ENCODE measurements around the gene GDA. TPM values are rescaled to one million over a fixed set of nuclear protein-coding genes. Genes with fewer than 3 reads are reported as not detected.

The GDA gene
- total RNA-seq, 1 experiment from 2014 or later: 3.6 TPM

DNA sequence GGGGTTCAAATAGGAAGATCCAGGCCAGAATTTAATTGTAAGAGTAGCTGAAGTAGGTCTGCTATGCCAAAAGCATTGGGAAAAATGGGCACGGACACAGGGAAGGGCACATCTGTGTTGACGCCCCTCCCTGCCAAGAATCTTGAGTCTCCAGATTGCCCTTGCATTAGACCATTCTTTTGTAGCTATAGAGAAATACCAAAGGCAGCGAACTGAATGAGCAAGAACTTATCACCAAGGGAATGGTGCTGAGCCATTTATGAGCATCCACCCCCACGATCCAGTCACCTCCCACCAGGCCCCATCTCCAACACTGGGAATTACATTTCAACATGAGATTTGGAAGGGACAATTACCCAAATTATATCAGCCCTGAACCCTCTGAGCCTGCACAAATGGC lies 18.0 kb upstream of the GDA start:
- Histone ChIP-seq H2BK5ac (ENCODE audit: insufficient read length, low read length) (no peak overlapping the region), H4K91ac (ENCODE audit: insufficient read length, low read depth, low read length) (no peak overlapping the region), H3K27ac (ENCODE audit: insufficient read length, low read depth, low read length) (no peak overlapping the region), H3K9me3 (ENCODE audit: control insufficient read depth, low read depth, low read length) (no peaks in the 10 kb centered on the region), H3K79me1 (ENCODE audit: insufficient read depth, low read depth, low read length, poor library complexity, severe bottlenecking) (no peaks in the 10 kb centered on the region), H3K4ac (ENCODE audit: low read depth, low read length) (no peak overlapping the region), H2AK5ac (ENCODE audit: insufficient read length, low read length) (no peak overlapping the region), H3K79me2 (ENCODE audit: insufficient read depth, low read length) (no peaks in the 10 kb centered on the region; the same call in 1 of the 2 replicates), H3T11ph (ENCODE audit: low read length) (no peak overlapping the region), H4K5ac (ENCODE audit: insufficient read length, low read depth, low read length) (no peak overlapping the region), H2AFZ (ENCODE audit: low read length) (no peak overlapping the region), H2BK120ac (ENCODE audit: low read depth, low read length, poor library complexity, severe bottlenecking) (no peak overlapping the region), H4K20me1 (ENCODE audit: control insufficient read depth, insufficient read depth, insufficient read length) (no peaks in the 10 kb centered on the region), H3K23me2 (ENCODE audit: insufficient read length, low read depth, low read length, poor library complexity, severe bottlenecking) (no peaks in the 10 kb centered on the region), H3K4me1 (ENCODE audit: insufficient read depth, low read length) (no peaks in the 10 kb centered on the region), H2BK15ac (ENCODE audit: low read depth, low read length) (no peak overlapping the region), H3K14ac (ENCODE audit: insufficient read depth, low read length) (no peak overlapping the region), H3K23ac (ENCODE audit: insufficient read length, low read depth, low read length) (no peak overlapping the region), H4K8ac (replicated peaks; ENCODE audit: insufficient read length, low read depth, low read length) (no peak overlapping the region), H2BK12ac (ENCODE audit: insufficient read length, low read depth, low read length) (no peak overlapping the region), H3K4me2 (ENCODE audit: insufficient read depth, insufficient read length, low read length) (no peak overlapping the region), H3K56ac (ENCODE audit: insufficient read length, low read depth, low read length) (no peak overlapping the region), H3K27me3 (ENCODE audit: insufficient read depth, low read length) (no peaks in the 10 kb centered on the region), H3K9ac (ENCODE audit: extremely low read depth, insufficient read length, low read length) (no peak overlapping the region), H3K18ac (ENCODE audit: insufficient read length, low read depth, low read length) (no peak overlapping the region), H2BK20ac (ENCODE audit: low read depth, low read length, poor library complexity, severe bottlenecking) (no peak overlapping the region)
- Mint-ChIP-seq H3K27ac (no peak overlapping the region), H3K36me3 (ENCODE audit: insufficient read depth in 1 of 3, low read depth in 3 of 3) (no peaks in the 10 kb centered on the region; a peak in 1 of 7 replicates), H3K9me3 (no peaks in the 10 kb centered on the region), H3K27me3 (ENCODE audit: low read depth) (no peaks in the 10 kb centered on the region), H3K4me3 (no peak overlapping the region), H3K4me1 (no peaks in the 10 kb centered on the region)
- no CpG with 5 or more reads among the region's 4 CpGs for WGBS (ENCODE audit: extremely low coverage, insufficient read length, low lambda C conversion rate)
- TF ChIP-seq, protein P1, sequence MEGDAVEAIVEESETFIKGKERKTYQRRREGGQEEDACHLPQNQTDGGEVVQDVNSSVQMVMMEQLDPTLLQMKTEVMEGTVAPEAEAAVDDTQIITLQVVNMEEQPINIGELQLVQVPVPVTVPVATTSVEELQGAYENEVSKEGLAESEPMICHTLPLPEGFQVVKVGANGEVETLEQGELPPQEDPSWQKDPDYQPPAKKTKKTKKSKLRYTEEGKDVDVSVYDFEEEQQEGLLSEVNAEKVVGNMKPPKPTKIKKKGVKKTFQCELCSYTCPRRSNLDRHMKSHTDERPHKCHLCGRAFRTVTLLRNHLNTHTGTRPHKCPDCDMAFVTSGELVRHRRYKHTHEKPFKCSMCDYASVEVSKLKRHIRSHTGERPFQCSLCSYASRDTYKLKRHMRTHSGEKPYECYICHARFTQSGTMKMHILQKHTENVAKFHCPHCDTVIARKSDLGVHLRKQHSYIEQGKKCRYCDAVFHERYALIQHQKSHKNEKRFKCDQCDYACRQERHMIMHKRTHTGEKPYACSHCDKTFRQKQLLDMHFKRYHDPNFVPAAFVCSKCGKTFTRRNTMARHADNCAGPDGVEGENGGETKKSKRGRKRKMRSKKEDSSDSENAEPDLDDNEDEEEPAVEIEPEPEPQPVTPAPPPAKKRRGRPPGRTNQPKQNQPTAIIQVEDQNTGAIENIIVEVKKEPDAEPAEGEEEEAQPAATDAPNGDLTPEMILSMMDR (conservative IDR thresholded peaks at IDR 0.05): no peak
- no peak for DNase-seq

All from H9 (cell line).